Tibial nerve (tissue), 4 donors: ENCODE results near the gene RHEB.

Experiments used
- CTCF ChIP-seq, 5 experiments: fragments of 200-600 bp in 3 of 5; fragments of 450-650 bp in 2 of 5; sonication (generic) in 3 of 5; IDR thresholded peaks; one replicate each; pipeline ENCODE4 v1.5.1; 2016 to 2019; ENCODE audit warnings: antibody characterized with exemption in 5 of 5, mild to moderate bottlenecking in 3 of 5, moderate library complexity in 2 of 5
- EP300 ChIP-seq, 2 donors: sonication (generic); formaldehyde crosslinking; IDR thresholded peaks; one replicate each; pipeline ENCODE4 v1.6.1; 2017; ENCODE audit warnings: antibody characterized with exemption in 2 of 2, mild to moderate bottlenecking in 1 of 2

- TF ChIP-seq EP300 (IDR thresholded peaks at IDR 0.05) = no peak
- no peak for TF ChIP-seq CTCF (IDR thresholded peaks at IDR 0.05)
Observed at GRCh38 chr7:151544183-151544582, 24.5 kb upstream of the RHEB start.
